Stomach (tissue), 9 donors: Measurements from ENCODE around the gene ZNF213. TPM values are rescaled to one million over a fixed set of nuclear protein-coding genes. Genes with fewer than 3 reads are reported as not detected.

Experiments used
- DNase-seq, 2 donors: peaks; one replicate each; pipeline versions ENCODE4 v3.0.0 to v3.0.0-alpha.2; 2013 to 2019
- H3K27ac ChIP-seq, 5 donors: fragments of 200-600 bp in 4 of 5; sonication (generic) in 4 of 5; one replicate each; pipeline ENCODE4 v1.5.1; 2013 to 2019; ENCODE audit warnings: mild to moderate bottlenecking in 1 of 5, moderate library complexity in 1 of 5
- H3K27me3 ChIP-seq, 3 donors: fragments of 200-600 bp; sonication (generic); one replicate each; pipeline ENCODE4 v1.5.1; 2017 to 2019; ENCODE audit warnings: mixed run types in 1 of 3
- H3K36me3 ChIP-seq, 4 donors: fragments of 200-600 bp; sonication (generic); 1 replicate in 3 of 4; 2 replicates in 1 of 4; pipeline ENCODE4 v1.5.1; 2016 to 2019
- H3K4me1 ChIP-seq, 4 donors: fragments of 200-600 bp; sonication (generic); one replicate each; pipeline ENCODE4 v1.5.1; 2016 to 2019
- H3K4me3 ChIP-seq, 4 donors: fragments of 200-600 bp; sonication (generic) in 3 of 4; one replicate each; pipeline ENCODE4 v1.5.1; 2016 to 2019; ENCODE audit warnings: mild to moderate bottlenecking in 1 of 4
- H3K9me3 ChIP-seq, 4 donors: fragments of 200-600 bp; sonication (generic); one replicate each; pipeline ENCODE4 v1.5.1; 2016 to 2019
- CTCF ChIP-seq, 7 experiments: fragments of 450-650 bp in 4 of 7; fragments of 200-600 bp in 3 of 7; sonication (generic) in 3 of 7; IDR thresholded peaks; one replicate each; pipeline ENCODE4 v1.5.1; 2016 to 2019; ENCODE audit warnings: antibody characterized with exemption in 7 of 7, control low read depth in 2 of 7, mild to moderate bottlenecking in 1 of 7
- EP300 ChIP-seq: sonication (generic); formaldehyde crosslinking; IDR thresholded peaks from one replicate; pipeline ENCODE4 v1.6.1; 2017; ENCODE audit warnings: antibody characterized with exemption
- POLR2A ChIP-seq, 4 donors: fragments of 450-650 bp; IDR thresholded peaks; one replicate each; pipeline ENCODE4 v1.6.1; 2016; ENCODE audit warnings: antibody characterized with exemption in 4 of 4, control low read depth in 2 of 4, mild to moderate bottlenecking in 1 of 4, moderate library complexity in 1 of 4
- POLR2AphosphoS5 ChIP-seq, 3 donors: sonication (generic); formaldehyde crosslinking; IDR thresholded peaks; one replicate each; pipeline ENCODE4 v1.6.1; 2016; ENCODE audit warnings: antibody characterized with exemption in 3 of 3
- WGBS, 5 donors: extraction: QIAGEN DNeasy Blood & Tissue Kit in 3 of 5; methylation state at CpG; one replicate each; pipeline versions ENCODE4 v1.1.5 to v1.1.7; 2013 to 2018; 5-methylcytosine and 5-hydroxymethylcytosine counted together
- intact Hi-C: fragments of 100-400 bp; cut with DNase I; formaldehyde crosslinking; loops from one replicate; pipeline ENCODE4 v1.15.1; 2023; ENCODE audit warnings: low total_unique reads
- polyA plus RNA-seq, 3 donors: library from polyadenylated mRNA; stranded (reverse); fragments of 200-250 nt; gene quantifications; one replicate each; pipeline ENCODE4 v1.2.3, GENCODE V29; 2013
- total RNA-seq, 5 donors: library from RNA; depleted of rRNA; stranded (reverse); fragments of >200 nt; gene quantifications; one replicate each; pipeline versions ENCODE4 v1.1.0 to v1.2.3, GENCODE V29; 2014 to 2016
- donor health status: healthy with polysubstance abuse.
- donor health status: Bipolar disorder and iron deficiency.
- donor health status: healthy.

The ZNF213 gene
- total and polyA plus RNA-seq, 8 donors: 1.3 to 87.8 (median 6.5) TPM

GRCh38 chr16:3123986-3124886 is 10.6 kb upstream of the ZNF213 start:
- peak; percentile 98 to 99 for DNase-seq
- peaks cover 19 to 39% (median 34%) of the 10 kb centered on the region in 4 donors for H3K4me1 ChIP-seq
- intact Hi-C loops: no loop called here
- peaks cover 18 to 28% (median 19%) of the 10 kb centered on the region in 4 donors for H3K36me3 ChIP-seq
- peak overlapping the region; percentile 56 to 93 (median 69) for H3K4me3 ChIP-seq
- TF ChIP-seq CTCF (IDR thresholded peaks at IDR 0.05) (peak in 2 of 7 experiments; percentile 19), EP300 (no peak), POLR2AphosphoS5 (IDR thresholded peaks at IDR 0.05) (peak; percentile 6 to 64 (median 34))
- WGBS, 5 donors: 0 to 1% (median 0%) methylated on average over 42 to 72 of the region's 72 CpGs
- no peaks in the 10 kb centered on the region for H3K9me3 ChIP-seq
- H3K27me3 ChIP-seq: no peaks in the 10 kb centered on the region
- peak overlapping the region; percentile 78 to 89 (median 84) for H3K27ac ChIP-seq

GRCh38 chr16:3127745-3128144 is 7.1 kb upstream of the ZNF213 start:
- 63 to 74% (median 69%) methylated on average over 6 of the region's 6 CpGs for WGBS, 5 donors
- Histone ChIP-seq H3K4me1 (peaks cover 29 to 62% (median 50%) of the 10 kb centered on the region in 4 donors), H3K27me3 (no peaks in the 10 kb centered on the region), H3K36me3 (peaks cover 0 to 22% (median 15%) of the 10 kb centered on the region in 4 donors), H3K9me3 (no peaks in the 10 kb centered on the region), H3K4me3 (no peak overlapping the region), H3K27ac (no peak overlapping the region)
- no peak for DNase-seq
- TF ChIP-seq CTCF (IDR thresholded peaks at IDR 0.05): no peak
- TF ChIP-seq POLR2AphosphoS5 (IDR thresholded peaks at IDR 0.05): no peak
- no peak for TF ChIP-seq POLR2A (IDR thresholded peaks at IDR 0.05)
- no peak for TF ChIP-seq EP300
- intact Hi-C loops: loop anchor here (5.0 kb wide), 1 partner anchor 70 kb away; no protein-coding TSS in a partner anchor

- no peaks in the 10 kb centered on the region for H3K27me3 ChIP-seq
- peak in 2 of 3 donors; percentile 21 to 74 for TF ChIP-seq POLR2AphosphoS5 (IDR thresholded peaks at IDR 0.05)
- peak in 5 of 7 experiments; percentile 73 to 91 (median 80) for TF ChIP-seq CTCF (IDR thresholded peaks at IDR 0.05)
- TF ChIP-seq POLR2A (IDR thresholded peaks at IDR 0.05): no peak
- no peak for TF ChIP-seq EP300
- peak; percentile 73 to 96 for DNase-seq
- H3K4me1 ChIP-seq: peaks cover 33 to 68% (median 55%) of the 10 kb centered on the region in 4 donors
- peak overlapping the region; percentile 56 to 91 (median 76) for H3K27ac ChIP-seq
- peaks cover 0 to 22% (median 15%) of the 10 kb centered on the region in 4 donors for H3K36me3 ChIP-seq
- intact Hi-C loops: loop anchor here (5.0 kb wide), 1 partner anchor 72 kb away; no protein-coding TSS in a partner anchor
- H3K4me3 ChIP-seq: peak overlapping the region; percentile 43 to 61 (median 45)
- 6 to 12% (median 9%) methylated on average over 28 of the region's 28 CpGs for WGBS, 5 donors
- H3K9me3 ChIP-seq: no peaks in the 10 kb centered on the region
Observed at GRCh38 chr16:3129137-3130131, 5.4 kb upstream of the ZNF213 start.
